HepG2 (cell line): ENCODE data around the gene TRMT1. TPM values are rescaled to one million over a fixed set of nuclear protein-coding genes. Genes with fewer than 3 reads are reported as not detected.

Source experiments
- AKAP8 ChIP-seq: sonication (generic); formaldehyde crosslinking; IDR thresholded peaks from 2 replicates; pipeline ENCODE4 v1.5.1; 2020; ENCODE audit warnings: mild to moderate bottlenecking, missing genetic modification reagents
- CEBPB ChIP-seq: IDR thresholded peaks from 2 replicates; pipeline ENCODE4 v1.6.1; 2011; ENCODE audit warnings: low read depth, low read length, improper control_type of control experiment, borderline replicate concordance
- DPF2 ChIP-seq: sonication (generic); formaldehyde crosslinking; IDR thresholded peaks from 2 replicates; pipeline ENCODE4 v1.4.0; 2020; ENCODE audit warnings: mild to moderate bottlenecking, low read depth, missing genetic modification reagents, borderline replicate concordance
- EP300 ChIP-seq, 3 experiments: sonication (generic) in 1 of 3; formaldehyde crosslinking in 1 of 3; IDR thresholded peaks; 2 replicates each; pipeline versions ENCODE4 v1.5.1 to v1.6.1; 2011 to 2020; ENCODE audit warnings: low read depth in 2 of 3, low read length in 2 of 3, borderline replicate concordance in 1 of 3, improper control_type of control experiment in 1 of 3, mild to moderate bottlenecking in 1 of 3, missing genetic modification reagents in 1 of 3, moderate library complexity in 1 of 3
- JUNB ChIP-seq: sonication (generic); formaldehyde crosslinking; IDR thresholded peaks from 2 replicates; pipeline ENCODE4 v1.8.0; 2022; ENCODE audit warnings: missing genetic modification reagents, mild to moderate bottlenecking, borderline replicate concordance
- MEIS2 ChIP-seq: sonication (generic); formaldehyde crosslinking; IDR thresholded peaks from 2 replicates; pipeline ENCODE4 v1.9.0; 2021; ENCODE audit warnings: mild to moderate bottlenecking, missing genetic modification reagents
- SOX5 ChIP-seq: IDR thresholded peaks from 2 replicates; pipeline ENCODE4 v1.6.1; 2016; ENCODE audit warnings: borderline replicate concordance
- SP5 ChIP-seq: IDR thresholded peaks from 2 replicates; pipeline ENCODE4 v1.6.1; 2016; ENCODE audit warnings: low read depth, borderline replicate concordance
- SSRP1 ChIP-seq: IDR thresholded peaks from 2 replicates; pipeline ENCODE4 v1.6.1; 2016; ENCODE audit warnings: control low read depth
- TAF15 ChIP-seq: fragments of 200-400 bp; formaldehyde crosslinking; IDR thresholded peaks from one replicate; pipeline ENCODE4 v1.6.1; 2018; ENCODE audit warnings: mild to moderate bottlenecking, low read depth, low read length; ENCODE audit not compliant: poor library complexity, severe bottlenecking
- ZFP91 ChIP-seq: sonication (generic); formaldehyde crosslinking; IDR thresholded peaks from 2 replicates; pipeline ENCODE4 v1.9.0; 2022; ENCODE audit warnings: missing genetic modification reagents, mild to moderate bottlenecking, borderline replicate concordance
- ZNF362 ChIP-seq: sonication (generic); formaldehyde crosslinking; IDR thresholded peaks from 2 replicates; pipeline ENCODE4 v1.4.0; 2020; ENCODE audit warnings: missing genetic modification reagents, mild to moderate bottlenecking, borderline replicate concordance
- ZNF484 ChIP-seq: sonication (generic); formaldehyde crosslinking; IDR thresholded peaks from 2 replicates; pipeline ENCODE4 v1.5.1; 2020; ENCODE audit warnings: mild to moderate bottlenecking, low read depth, missing genetic modification reagents, borderline replicate concordance
- ZNF605 ChIP-seq: sonication (generic); formaldehyde crosslinking; IDR thresholded peaks from 2 replicates; pipeline ENCODE4 v1.8.0; 2022; ENCODE audit warnings: mild to moderate bottlenecking, missing genetic modification reagents
- ZNF672 ChIP-seq: sonication (generic); formaldehyde crosslinking; IDR thresholded peaks from 2 replicates; pipeline ENCODE4 v1.8.1; 2022; ENCODE audit warnings: missing genetic modification reagents
- ZNF710 ChIP-seq: sonication (generic); formaldehyde crosslinking; IDR thresholded peaks from 2 replicates; pipeline ENCODE4 v1.5.0; 2020; ENCODE audit warnings: mild to moderate bottlenecking, missing genetic modification reagents, borderline replicate concordance
- polyA plus RNA-seq, 8 experiments: library from polyadenylated mRNA; depleted of rRNA in 3 of 8; stranded (reverse) in 7 of 8; unstranded in 1 of 8; fragments of >200 nt; fragmentation: Illumina TruSeq in 4 of 8; extraction: Trizol in 4 of 8; gene quantifications; 2 replicates each; pipeline versions ENCODE4 v1.2.1 to v1.2.3, GENCODE V29; 2011 to 2016; ENCODE audit warnings: low read depth in 4 of 8, missing spikeins in 1 of 8, mixed read lengths in 1 of 8; ENCODE audit not compliant: insufficient read depth in 1 of 8
- total RNA-seq, 5 experiments: library from RNA; depleted of rRNA; stranded (reverse); fragments of >200 nt; fragmentation: Illumina TruSeq; extraction: Trizol; gene quantifications; 2 replicates each; pipeline ENCODE4 v1.2.3, GENCODE V29; 2016; ENCODE audit warnings: low read depth in 1 of 5
- TF ChIP-seq, protein P1 (sequence below): sonication (generic); formaldehyde crosslinking; IDR thresholded peaks from 2 replicates; pipeline ENCODE4 v1.8.0; 2022; ENCODE audit warnings: mild to moderate bottlenecking, missing genetic modification reagents, borderline replicate concordance
- TF ChIP-seq, protein P2 (sequence below): fragments of 450-650 bp; IDR thresholded peaks from 2 replicates; pipeline ENCODE4 v1.6.1; 2016
- TF ChIP-seq, protein P3 (sequence below): sonication (generic); formaldehyde crosslinking; IDR thresholded peaks from 2 replicates; pipeline ENCODE4 v1.5.0; 2020; ENCODE audit warnings: mild to moderate bottlenecking, low read depth, missing genetic modification reagents, borderline replicate concordance

Gene TRMT1
- total and polyA plus RNA-seq, 2 of the 13 experiments (the other 11 are each of a cell fraction or from before 2014, with no cell fraction given) = 35.5 to 44.1 TPM

GRCh38 chr19:13155472-13156359 is 39.2 kb upstream of the TRMT1 start (continued):
- TF ChIP-seq, protein P1, sequence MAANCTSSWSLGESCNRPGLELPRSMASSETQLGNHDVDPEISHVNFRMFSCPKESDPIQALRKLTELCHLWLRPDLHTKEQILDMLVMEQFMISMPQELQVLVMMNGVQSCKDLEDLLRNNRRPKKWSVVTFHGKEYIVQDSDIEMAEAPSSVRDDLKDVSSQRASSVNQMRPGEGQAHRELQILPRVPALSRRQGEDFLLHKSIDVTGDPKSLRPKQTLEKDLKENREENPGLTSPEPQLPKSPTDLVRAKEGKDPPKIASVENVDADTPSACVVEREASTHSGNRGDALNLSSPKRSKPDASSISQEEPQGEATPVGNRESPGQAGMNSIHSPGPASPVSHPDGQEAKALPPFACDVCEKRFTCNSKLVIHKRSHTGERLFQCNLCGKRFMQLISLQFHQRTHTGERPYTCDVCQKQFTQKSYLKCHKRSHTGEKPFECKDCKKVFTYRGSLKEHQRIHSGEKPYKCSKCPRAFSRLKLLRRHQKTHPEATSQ (CRISPR knock-in tag) = no peak
- TF ChIP-seq SP5 (CRISPR knock-in tag) (peak; percentile 79), ZNF484 (CRISPR knock-in tag) (no peak), ZNF605 (CRISPR knock-in tag) (peak; percentile 20; the same call in 1 of the 2 replicates), SOX5 (CRISPR knock-in tag) (peak; percentile 64; the same call in 1 of the 2 replicates), DPF2 (CRISPR knock-in tag) (no peak), EP300 (IDR thresholded peaks at IDR 0.05; ENCODE audit: low read depth in 2 of 2, low read length in 2 of 2) (peak in 1 of 2 experiments; percentile 33; a peak in 2 of 4 replicates), EP300 (CRISPR knock-in tag; IDR thresholded peaks at IDR 0.05; ENCODE audit: borderline replicate concordance) (no peak), SSRP1 (CRISPR knock-in tag) (no peak), TAF15 (no peak), ZNF672 (CRISPR knock-in tag) (no peak), MEIS2 (CRISPR knock-in tag) (0 out of 2 replicates have a peak, but pooled peaks have one; percentile 7), ZFP91 (CRISPR knock-in tag) (peak; percentile 85; the same call in 1 of the 2 replicates), ZNF710 (no peak), ZNF362 (no peak), AKAP8 (CRISPR knock-in tag) (peak; percentile 47; the same call in 1 of the 2 replicates), CEBPB (no peak), JUNB (no peak)
- TF ChIP-seq, protein P2, sequence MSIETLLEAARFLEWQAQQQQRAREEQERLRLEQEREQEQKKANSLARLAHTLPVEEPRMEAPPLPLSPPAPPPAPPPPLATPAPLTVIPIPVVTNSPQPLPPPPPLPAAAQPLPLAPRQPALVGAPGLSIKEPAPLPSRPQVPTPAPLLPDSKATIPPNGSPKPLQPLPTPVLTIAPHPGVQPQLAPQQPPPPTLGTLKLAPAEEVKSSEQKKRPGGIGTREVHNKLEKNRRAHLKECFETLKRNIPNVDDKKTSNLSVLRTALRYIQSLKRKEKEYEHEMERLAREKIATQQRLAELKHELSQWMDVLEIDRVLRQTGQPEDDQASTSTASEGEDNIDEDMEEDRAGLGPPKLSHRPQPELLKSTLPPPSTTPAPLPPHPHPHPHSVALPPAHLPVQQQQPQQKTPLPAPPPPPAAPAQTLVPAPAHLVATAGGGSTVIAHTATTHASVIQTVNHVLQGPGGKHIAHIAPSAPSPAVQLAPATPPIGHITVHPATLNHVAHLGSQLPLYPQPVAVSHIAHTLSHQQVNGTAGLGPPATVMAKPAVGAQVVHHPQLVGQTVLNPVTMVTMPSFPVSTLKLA = no peak
- TF ChIP-seq, protein P3, sequence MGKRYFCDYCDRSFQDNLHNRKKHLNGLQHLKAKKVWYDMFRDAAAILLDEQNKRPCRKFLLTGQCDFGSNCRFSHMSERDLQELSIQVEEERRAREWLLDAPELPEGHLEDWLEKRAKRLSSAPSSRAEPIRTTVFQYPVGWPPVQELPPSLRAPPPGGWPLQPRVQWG (CRISPR knock-in tag) = no peak
